GM18505 (cell line): ENCODE results near the gene RPL37A.

ENCODE experiments used
- ATAC-seq: cut with Tn5 transposase; IDR thresholded peaks from one replicate; pipeline ENCODE4 v1.9.1; 2021; ENCODE audit not compliant: unreplicated experiment
- POLR2A ChIP-seq: IDR thresholded peaks from 4 replicates; pipeline ENCODE4 v1.6.1; 2011; ENCODE audit warnings: borderline replicate concordance; ENCODE audit not compliant: insufficient read depth, insufficient read length; ENCODE audit errors: extremely low read depth

The RPL37A gene

GRCh38 chr2:216477283-216478035, 21.2 kb upstream of the RPL37A start:
- no peak for TF ChIP-seq POLR2A
- ATAC-seq, result no peak

DNA sequence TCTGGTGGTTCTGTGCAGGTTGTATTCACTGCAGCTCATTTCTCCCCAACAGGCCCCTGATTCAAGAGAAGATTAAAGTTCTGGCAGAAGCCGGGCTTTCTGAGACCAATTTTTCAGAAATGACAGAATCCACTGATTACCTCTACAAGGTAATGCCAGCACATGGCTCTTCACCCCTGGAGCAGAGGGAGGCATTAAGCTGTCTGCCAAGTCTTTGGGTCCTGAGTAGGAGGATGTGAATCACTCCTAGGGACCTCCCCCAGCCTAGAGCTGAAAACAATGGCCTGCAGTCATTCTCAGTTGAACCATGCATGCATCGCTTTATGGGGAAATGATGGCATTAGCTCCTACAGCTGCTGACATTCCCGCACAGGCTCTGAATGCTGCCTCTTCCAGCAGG, 20.5 kb upstream of the RPL37A start:
- no peak for TF ChIP-seq POLR2A
- no peak for ATAC-seq

DNA sequence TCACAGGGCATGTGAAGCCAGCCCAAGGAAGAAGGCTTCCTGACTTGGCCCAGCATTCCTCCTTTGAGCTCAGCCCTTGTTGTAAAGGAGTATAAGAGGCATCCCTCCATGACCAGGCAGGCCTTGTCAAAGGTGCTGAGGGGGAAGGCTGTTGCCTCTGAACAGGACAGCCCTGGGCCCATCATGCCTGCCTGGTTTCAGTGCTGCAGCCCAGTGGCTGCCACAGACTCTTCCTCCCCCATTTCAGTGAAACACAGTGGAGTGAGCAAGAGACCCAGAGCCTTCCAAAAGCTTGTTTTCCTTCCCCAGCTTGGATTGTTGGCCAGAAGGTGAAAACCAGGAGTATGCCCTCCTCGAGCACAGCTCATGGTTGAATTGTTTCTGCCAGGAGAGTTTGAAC, 19.9 kb upstream of the RPL37A start:
- no peak for TF ChIP-seq POLR2A
- ATAC-seq, result no peak

DNA sequence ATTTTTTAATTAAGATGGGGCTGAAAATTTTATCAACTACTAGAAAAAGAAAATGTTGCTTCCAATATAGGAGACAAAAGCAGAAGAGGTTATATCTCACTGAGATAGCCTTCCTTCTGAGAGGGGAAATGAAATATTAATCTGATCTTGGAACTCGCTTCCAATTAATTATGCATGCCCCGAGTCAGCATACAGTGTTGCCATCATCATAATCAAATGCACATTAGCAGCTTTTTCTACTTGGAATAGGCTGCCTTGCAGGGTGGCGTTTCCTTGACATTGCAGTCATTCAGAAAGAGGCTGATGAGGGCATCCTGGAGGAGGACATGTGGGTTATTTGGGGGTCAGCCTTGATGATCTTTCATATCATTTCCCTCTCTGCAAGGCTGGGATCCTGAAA, 18.4 kb upstream of the RPL37A start:
- TF ChIP-seq POLR2A, result no peak
- no peak for ATAC-seq

GRCh38 chr2:216482640-216483039, 16.0 kb upstream of the RPL37A start:
- ATAC-seq, result no peak
- TF ChIP-seq POLR2A, result no peak

DNA sequence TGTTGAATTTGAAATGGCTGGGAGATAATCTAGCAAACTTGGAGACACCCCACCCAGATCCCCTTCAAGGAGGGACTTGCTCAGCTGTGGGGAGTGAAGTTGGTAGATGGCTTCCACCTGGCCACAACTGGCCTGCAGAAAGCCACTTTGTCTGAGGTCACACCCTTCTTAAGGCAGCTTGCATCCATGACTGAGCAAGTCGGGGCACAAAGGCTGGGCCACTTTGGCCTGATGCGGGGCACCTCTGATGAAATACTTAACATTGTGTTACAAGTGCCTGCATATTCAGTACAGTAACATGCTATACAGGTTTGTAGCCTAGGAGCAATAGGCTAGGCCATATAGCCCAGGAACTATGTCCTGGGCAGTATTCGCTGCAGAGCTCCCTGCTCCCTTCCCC, 13.4 kb upstream of the RPL37A start:
- no peak for TF ChIP-seq POLR2A
- no peak for ATAC-seq

DNA sequence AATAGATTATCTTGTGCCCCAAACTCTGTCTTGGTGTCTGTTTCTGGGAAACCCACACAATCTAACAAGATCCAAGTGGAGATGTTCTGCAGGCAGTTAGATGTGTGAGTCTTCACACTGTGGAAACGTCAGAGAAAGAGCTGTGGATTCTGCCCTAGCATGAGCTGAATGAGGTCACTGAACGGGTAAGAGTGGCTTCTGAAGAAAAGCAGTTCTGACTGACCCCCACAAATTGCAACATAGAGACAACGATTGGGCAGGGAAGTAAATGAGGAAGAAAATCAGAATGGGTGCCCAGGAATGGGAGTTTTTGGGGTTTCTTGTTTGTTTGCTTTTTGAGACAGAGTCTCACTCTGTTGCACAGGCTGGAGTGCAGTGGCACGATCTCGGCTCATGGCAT, 12.9 kb upstream of the RPL37A start:
- no peak for ATAC-seq
- no peak for TF ChIP-seq POLR2A

DNA sequence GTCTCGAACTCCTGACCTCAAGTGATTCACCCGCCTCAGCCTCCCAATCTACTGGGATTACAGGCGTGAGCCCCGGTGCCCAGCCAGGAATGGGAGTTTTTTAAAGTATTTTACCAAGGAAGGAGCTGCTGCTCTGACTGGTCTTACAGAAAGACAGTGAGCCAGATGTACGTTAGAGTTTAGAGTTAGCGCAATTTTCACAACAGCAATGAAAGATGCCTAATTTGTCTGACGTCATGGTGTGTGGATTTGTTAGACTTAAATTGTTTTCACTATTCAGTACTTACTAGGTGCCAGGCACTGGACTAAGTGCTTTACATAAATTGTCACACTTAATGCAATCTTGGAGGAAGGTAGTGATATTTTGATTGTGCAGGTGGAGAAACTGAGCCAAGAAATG, 12.4 kb upstream of the RPL37A start:
- TF ChIP-seq POLR2A, result no peak
- ATAC-seq, result no peak

DNA sequence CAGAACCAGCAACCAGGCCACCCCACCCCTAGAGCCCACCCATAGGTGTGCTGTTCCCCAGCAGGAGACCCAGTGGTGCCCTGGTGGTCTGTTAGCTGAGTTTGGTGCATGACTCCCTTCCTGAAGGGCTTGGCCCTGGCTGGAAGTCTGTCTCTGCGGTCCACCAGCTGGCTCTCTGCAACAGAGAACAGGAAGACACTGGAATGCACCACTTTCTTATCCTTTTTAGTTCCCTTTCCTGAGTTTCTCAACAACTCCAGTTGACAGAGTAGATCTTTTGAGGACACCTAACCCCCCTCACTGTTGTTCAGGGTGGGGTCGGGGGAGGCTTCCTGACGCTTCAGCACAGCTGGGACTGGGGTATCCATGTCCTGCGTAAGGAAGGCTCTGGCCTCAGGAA, 11.9 kb upstream of the RPL37A start:
- no peak for ATAC-seq
- no peak for TF ChIP-seq POLR2A

DNA sequence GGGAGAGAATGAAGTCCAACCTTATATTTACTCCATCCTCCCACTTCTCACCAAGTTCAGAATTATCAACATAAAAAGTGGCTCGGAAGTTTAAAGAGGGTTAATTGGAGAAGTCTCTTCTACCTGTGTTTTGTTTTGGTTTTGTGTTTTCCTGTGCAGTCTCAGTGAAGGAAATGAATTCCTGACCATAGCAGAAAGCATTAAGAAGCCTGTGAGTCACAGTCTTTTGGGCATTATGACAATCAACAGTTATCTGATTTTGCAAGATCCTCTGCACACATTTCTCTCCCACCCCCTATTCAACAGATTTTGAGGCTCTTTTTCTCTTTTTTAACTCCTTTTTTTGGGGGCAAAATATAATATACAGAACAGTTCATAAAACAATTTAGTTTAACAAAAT, 8.6 kb upstream of the RPL37A start:
- no peak for ATAC-seq
- no peak for TF ChIP-seq POLR2A

DNA sequence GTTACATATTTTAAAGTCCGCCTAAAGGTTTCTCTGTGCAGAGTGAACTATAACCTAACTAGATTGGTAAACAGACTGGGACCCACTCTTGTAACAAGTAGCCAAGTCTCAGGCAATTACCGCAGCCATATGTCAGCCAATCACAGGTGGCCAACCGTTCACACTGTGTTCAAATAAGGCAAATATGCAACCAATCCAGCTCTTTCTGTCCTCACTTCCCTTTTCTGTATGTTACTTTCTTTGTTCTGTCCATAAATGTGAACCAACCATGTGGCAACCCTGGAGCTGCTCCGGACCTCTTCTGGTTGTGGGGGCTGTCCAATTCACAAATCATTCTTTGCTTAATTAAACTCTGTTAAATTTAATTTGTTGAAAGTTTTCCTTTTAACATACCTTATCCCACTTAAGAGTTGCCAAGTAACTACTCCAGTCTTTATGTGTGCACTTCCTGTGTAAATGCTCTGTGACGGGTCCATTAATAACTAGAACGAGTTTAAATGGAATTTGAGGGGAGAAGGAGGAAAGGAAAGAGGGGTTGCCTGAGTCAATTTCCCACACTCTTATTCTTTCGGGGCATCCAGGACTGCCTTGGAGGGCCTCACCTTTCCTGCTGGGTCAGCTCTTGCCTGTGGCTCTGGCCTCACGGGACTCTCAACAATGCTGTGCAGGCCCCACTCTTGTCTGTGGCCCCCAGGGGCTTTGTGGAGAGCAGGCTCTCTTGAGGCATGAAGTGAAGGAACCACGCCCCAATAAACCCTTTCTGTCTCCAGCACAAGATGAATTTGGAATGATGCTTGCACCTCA, 6.6 kb upstream of the RPL37A start:
- no peak for TF ChIP-seq POLR2A
- ATAC-seq, result peak; percentile 58

DNA sequence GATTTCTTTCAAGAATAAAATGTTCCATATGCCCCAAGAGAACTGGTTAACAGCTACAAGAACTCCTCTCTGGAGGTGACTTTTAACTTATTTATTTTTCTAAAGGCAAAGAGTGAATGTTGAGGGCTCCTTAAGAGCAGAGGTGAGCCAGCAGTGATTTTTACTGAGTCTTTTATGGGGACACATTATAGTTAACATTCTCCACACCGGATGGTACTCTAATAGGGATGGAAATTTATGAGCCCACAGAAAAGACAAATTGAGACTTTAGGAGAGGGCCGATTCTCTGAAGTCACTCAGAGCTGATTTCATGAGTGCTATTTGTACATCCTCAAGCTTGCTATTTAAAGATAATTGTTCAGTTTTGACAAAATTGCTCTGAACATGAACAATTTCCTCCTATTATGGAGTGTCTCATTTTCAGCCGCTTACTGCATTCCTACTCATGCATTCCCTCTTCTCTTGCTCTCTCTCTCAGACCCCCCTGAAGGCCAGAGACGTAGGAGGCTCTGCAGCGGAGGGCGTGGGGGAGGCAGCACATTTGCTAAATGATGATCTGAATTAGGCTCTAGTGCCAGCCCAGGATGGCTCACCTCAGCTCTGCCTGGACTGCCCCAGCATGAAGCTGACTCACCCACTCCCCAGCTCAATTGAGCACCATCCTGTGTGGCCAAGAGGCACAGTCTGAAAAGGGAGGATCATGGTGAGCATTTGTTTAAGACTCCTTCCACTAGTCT, 5.9 kb upstream of the RPL37A start:
- TF ChIP-seq POLR2A, result no peak
- ATAC-seq, result no peak

DNA sequence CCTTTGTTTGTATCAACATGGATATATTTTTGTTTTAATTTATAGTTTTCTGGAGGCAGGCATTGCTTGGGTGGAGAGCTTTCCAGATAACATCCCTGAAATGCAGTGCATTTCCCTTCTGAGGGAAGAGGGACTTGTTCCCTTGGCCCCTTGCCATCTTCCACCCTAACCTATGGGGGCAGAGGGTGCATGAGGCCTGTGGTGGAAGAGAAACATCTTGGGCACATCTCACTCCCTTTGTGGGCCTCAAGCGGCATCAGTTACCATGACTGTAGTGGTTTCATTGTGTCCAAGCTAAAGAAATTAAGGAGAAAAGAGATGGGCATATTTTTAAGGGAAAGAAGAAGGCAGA, 5.3 kb upstream of the RPL37A start:
- no peak for TF ChIP-seq POLR2A
- no peak for ATAC-seq

DNA sequence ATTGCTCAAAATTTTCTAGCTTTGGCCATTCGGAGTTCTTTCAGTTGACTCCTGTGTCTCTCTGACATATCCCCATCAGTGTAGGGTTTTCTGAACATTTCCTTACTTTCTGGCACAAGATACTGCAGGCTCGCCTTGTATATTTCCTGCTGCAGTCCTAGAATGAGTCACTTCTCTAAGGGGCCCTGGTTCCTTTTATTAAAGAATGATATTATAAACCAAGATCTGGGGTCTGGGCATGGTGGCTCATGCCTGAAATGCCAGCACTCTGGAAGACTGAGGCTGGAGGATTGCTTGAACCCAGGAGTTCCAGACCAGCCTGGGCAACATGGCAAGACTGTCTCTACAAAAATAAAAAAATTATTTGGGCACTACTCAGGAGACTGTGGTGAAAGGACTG, 3.0 kb upstream of the RPL37A start:
- TF ChIP-seq POLR2A, result no peak
- no peak for ATAC-seq

- ATAC-seq, result no peak
- no peak for TF ChIP-seq POLR2A
These were observed 1.1 kb upstream of the RPL37A start for GRCh38 chr2:216497382-216498069.
